GM19468 (cell line): ENCODE data around the gene KCNMB2.

Experiments
- ATAC-seq: cut with Tn5 transposase; IDR thresholded peaks from one replicate; pipeline ENCODE4 v1.9.1; 2021; ENCODE audit warnings: mild to moderate bottlenecking, moderate library complexity, moderate number of reproducible peaks; ENCODE audit not compliant: unreplicated experiment; ENCODE audit errors: extremely low read depth

The KCNMB2 gene

DNA sequence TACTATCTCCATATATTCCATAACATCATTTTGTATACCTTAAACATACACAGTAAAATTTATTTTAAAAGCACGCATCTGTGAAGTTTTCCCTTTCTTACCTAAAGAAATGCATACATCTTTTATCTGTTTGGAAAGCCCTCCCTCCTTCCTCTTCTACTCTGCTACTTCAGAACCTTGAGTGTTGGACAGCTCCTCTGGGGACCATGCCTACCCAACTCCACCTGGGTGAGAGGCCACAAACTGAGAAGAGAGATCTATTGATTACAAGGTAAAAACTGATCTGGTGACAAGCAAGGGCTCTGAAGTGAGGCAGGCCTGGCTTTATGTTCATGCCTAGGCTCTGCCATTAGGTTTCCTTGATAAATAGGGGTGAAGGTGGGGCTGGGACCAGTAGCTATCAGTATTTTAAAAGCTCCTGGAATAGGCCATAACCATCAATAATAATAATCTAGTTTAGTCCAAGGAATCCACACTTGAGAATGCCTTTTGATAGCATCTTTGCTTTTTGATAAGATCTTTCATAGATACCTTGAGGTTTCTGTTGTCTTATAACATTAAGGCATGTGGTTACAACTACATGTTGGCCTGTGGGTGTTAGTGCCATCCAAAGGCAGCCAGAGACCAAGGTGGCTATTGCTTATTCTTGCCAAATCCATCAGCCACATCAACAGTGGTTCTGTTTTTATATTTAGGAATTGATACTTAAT, 148.8 kb downstream of the KCNMB2 start:
- no peak for ATAC-seq

DNA sequence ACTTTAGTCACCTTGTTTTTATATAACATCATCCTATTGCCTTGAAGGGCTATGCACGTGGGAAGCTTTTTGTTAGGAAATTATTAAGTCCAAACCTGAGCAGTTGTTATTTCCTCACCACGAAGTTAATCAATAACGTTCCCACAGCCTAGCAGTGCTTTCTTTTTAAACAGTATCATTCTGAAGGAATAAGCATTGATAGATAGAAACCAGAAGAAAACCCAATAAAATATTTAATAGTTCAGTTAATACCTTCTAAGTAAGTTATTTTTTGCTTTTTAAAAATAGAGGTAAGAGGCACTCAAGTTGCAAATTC, 149.3 kb downstream of the KCNMB2 start:
- no peak for ATAC-seq

GRCh38 chr3:178686826-178687225, 150.6 kb downstream of the KCNMB2 start:
- ATAC-seq = no peak

DNA sequence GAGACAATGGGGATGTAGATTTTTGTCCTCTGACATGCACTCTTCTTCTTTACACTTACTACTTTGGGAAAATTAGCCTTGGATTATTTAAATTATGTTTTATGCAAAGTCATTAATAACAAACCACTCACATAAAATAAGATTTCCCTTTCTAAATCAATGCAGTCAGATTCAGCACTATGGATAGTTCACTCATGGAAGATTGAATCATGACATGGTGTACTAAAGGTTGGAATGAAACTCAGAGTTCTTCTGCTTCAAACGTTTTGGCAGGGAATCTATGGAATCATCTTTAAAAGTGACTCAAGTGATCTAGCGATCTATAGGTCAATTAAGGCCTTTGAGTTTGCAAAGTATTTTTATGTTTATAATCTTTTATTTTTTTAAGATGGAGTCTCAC, 154.3 kb downstream of the KCNMB2 start:
- no peak for ATAC-seq

DNA sequence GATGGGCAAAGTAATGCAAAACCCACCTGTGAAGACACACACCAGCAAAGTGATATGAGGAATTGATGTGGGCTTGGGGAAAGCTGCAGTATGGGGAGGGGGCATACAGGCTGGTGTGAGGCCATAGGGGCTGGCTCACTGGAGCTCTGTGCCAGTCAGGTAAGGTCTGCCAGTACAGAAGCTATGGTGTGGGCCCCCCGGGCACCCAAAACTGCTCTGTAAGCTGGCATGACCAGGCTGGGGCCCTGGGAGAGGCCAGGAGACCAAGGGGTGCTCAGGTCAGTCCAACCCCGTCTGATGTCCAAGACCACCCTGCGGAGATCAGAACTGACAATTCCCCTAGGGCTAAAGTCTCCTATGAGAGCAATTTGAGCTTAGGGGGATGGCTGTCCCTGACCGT, 163.1 kb downstream of the KCNMB2 start:
- no peak for ATAC-seq

- ATAC-seq = no peak
These were observed 163.6 kb downstream of the KCNMB2 start for GRCh38 chr3:178699810-178700209.

GRCh38 chr3:178703268-178703975, 167.2 kb downstream of the KCNMB2 start:
- no peak for ATAC-seq

GRCh38 chr3:178705925-178706324, 169.7 kb downstream of the KCNMB2 start:
- no peak for ATAC-seq

DNA sequence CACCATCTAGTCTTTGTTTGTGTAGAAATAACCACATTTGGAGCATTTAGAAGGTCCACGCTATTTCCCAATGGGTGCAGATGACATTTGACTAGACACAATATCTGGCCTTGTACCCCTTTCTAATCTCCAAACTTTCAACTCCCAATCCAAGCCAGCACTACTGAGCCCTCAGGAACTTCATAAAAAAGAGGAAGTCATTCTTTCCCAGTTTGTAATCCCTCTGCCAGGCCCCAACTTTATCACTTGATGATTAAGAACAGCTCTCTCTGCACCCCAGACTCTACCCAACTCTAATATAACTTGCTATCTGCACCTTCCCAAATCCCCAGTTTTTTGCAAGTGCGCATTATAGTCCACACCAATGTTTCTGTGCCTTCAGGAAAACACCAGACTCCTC, 170.2 kb downstream of the KCNMB2 start:
- no peak for ATAC-seq

- peak; percentile 59 for ATAC-seq
These were observed 171.2 kb downstream of the KCNMB2 start for GRCh38 chr3:178707311-178708031.

DNA sequence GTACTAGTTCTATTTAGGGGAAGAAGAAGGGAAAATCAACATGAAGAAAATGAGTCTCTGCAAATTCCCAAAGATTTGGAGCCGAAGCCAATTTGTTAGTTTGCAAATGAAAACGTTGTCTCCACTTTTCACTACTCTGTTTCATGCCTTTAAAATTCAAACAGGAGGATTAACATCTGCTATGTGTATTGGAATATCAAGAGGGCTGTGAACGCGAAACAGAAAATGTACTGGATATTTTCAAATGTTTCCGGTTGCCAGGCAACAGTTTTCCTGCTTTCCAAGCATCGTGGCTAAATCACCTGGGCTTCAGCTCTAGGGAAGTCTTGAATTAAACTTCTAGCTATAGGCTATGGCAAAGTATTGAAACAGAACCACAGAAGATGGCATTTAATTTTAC, 172.8 kb downstream of the KCNMB2 start:
- ATAC-seq = no peak

DNA sequence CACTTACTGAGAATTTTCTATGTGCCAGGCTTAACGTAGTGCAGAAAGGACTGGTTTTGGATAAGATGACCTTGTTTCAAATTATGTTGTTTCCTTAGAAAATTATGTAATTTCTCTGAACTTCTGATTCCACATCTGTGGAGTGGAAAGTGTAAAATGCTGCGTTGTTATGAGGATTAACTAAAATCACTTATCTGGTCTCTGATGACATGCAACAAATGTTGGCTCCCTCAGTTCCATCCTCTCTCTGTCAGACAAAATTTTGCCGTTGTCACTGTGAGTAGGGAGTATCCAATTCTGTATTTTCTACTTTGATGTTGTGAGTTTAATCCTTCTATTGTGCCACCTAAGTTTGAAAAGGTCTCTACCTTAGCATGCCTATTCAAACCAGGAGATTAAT, 175.5 kb downstream of the KCNMB2 start:
- no peak for ATAC-seq

DNA sequence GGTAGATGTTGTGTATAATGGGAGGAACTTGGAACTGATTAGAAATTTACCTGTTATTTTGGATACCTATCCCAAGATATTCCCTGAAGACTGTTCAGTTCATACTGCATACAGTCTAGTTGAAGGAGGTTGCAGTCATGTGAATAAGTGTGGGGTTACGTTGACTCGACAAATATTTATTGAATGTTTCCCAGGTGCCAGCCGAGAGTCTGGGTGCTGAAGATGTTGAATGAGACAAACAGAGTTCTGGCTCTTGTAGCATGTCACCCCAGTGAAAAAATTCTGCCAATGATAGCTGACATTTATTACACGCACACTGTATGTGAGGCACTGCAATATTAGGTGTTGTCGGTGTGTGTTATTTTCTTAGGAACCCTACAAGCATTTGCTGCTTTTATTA, 176.0 kb downstream of the KCNMB2 start:
- ATAC-seq = no peak

DNA sequence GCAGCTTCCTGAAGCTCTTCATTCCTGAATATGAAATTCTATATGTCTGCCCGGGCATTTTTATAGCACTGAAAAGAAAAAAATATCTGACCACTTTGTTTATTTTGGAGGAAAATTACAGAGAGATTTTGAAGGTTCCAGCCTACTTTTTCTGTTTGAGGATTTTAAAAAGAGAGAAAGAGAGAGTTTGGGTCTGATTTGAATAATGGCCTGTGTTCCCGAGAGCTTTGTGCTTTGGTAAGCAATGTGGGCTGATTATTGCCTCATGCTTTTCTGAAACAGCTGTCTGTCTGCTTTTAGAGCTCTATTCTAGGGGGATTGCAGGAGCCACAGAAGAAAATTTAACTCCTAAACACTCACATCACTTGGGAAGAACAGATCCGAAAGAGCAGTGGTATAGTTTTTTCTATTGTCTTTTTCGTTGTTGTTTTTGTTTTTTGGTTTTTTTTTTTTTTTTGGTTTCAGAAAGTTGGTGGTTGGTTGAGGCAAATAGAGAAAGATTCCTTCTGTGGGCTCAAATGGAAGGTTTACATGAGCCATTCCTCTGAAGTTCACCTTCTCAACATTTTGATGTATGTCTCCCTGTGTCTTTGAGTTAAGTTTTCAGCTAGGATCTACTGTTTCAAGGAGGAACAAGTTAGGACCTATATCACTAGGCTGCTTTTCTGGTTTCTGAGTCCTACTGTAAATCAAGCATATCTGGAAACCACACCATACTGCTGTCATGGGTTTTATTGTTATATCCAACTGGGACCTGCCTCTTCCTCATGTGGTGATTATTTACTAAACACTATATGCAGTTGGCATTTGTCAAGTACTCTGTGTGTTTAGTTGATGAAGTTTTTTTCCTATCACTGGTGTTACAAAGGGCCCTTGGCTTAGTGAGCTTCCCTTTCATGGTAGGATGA, 178.9 kb downstream of the KCNMB2 start:
- no peak for ATAC-seq

DNA sequence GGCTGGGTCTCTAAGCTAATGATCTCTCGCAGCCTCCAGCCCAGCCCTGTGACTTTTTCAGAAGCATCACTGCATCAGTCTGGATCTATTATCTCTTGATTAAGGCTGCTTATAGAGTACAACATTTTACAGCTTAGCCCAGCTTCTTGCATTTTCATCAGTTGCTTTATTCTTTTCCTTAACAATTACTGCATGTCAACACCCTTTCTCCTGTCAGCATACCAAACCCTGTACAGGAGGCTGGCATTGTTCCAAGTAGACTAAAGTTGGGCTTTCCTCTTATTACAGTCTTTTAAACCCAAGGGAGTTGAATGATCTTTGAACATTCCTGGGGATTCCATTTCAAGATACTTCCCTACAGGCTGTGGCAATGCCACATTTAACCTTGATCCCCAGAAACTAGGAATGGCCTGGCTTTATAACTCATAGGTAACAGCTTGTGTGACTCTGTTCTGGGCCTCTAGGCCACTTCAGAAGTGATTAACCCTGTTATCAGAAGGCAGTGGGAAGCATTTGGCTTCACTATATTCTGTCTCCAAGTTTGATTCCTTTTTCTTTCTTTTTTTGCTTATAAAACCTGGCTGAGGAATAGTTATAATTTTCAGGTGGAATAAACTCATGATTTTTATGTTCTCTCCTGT, 182.9 kb downstream of the KCNMB2 start:
- no peak for ATAC-seq

DNA sequence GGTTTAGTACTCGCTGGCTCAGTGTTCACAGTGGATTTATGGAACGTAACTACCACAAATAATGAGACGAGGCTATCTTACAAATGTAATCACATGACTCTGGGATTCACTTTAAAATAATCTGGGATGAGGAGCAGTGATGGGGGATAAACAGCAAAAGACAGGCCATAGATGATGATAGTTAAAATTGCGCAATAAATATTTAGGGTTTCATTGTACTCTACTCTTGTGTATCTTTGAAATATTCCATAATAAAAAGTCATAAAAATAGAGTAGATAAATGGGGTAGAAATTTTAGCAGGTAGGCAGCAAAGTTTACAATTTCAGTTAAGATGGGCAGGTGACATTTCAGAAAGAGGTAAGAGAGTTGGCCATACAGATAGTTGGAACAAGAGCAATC, 196.6 kb downstream of the KCNMB2 start:
- no peak for ATAC-seq

GRCh38 chr3:178735032-178735674, 198.9 kb downstream of the KCNMB2 start:
- no peak for ATAC-seq

DNA sequence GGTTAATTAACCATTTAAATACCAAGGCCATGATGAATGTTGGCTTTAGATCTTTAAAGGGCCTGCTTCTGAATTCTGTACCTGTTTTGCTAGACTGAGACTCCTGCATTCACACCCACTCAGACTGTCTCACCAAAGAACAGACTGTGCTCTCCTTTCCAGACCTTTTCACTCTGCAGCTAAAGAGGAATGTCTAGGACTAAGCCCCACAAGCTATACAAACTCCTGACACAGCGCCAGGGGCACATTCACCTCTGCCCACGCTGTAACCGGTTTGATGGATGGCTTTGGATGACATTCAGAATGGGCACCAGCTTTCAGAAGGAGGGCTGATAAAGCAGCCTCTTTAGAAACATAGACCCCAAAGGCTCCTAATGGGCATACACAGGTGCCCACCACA, 200.1 kb downstream of the KCNMB2 start:
- no peak for ATAC-seq

GRCh38 chr3:178739720-178740119, 203.5 kb downstream of the KCNMB2 start:
- no peak for ATAC-seq

DNA sequence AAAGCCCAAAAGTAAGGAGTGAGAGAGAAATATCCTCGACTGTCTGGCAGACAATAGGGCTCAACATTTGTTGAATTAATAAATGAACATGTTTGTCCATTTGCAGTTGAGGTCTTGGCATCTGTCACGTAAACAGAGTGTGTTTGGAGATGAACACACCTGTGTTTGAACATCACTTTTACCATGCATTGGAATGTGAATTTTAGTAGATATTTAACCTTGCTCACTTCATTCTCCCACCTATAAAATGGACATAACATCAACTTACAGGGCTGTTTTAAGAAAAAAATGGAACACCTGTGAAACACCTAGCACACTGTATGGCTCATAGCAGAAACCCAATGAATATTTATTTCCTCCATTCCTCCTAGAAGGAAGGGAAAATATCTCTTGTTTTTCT, 204.8 kb downstream of the KCNMB2 start:
- no peak for ATAC-seq
